GM12878 (cell line): ENCODE results near the gene TXNDC16. TPM values are rescaled to one million over a fixed set of nuclear protein-coding genes. Genes with fewer than 3 reads are reported as not detected.

Experiments used
- BCL3 ChIP-seq: IDR thresholded peaks from 2 replicates; pipeline ENCODE4 v1.6.1; 2011; ENCODE audit warnings: borderline replicate concordance, low read depth, mild to moderate bottlenecking, moderate library complexity, low read length; ENCODE audit not compliant: insufficient read depth, poor library complexity, severe bottlenecking
- BRCA1 ChIP-seq: IDR thresholded peaks from 2 replicates; pipeline ENCODE4 v1.6.1; 2011; ENCODE audit warnings: low read depth, low read length, improper control_type of control experiment
- CBFB ChIP-seq: IDR thresholded peaks from 2 replicates; pipeline ENCODE4 v1.6.1; 2016; ENCODE audit warnings: antibody characterized with exemption, low read depth
- CHD1 ChIP-seq: IDR thresholded peaks from 2 replicates; pipeline ENCODE4 v1.6.1; 2012; ENCODE audit warnings: low read depth, low read length, improper control_type of control experiment
- CHD2 ChIP-seq: IDR thresholded peaks from 2 replicates; pipeline ENCODE4 v1.6.1; 2011; ENCODE audit warnings: low read depth, low read length, improper control_type of control experiment, borderline replicate concordance
- CTCF ChIP-seq, 3 experiments: IDR thresholded peaks in 2 of 3; conservative IDR thresholded peaks in 1 of 3; 2 replicates each; pipeline ENCODE4 v1.5.1; 2011; ENCODE audit warnings: low read depth in 3 of 3, low read length in 3 of 3, mild to moderate bottlenecking in 3 of 3, control low read depth in 2 of 3, moderate library complexity in 2 of 3, inconsistent platforms in 1 of 3, mixed read lengths in 1 of 3; ENCODE audit not compliant: control insufficient read depth in 2 of 3, insufficient read depth in 1 of 3; ENCODE audit errors: extremely low read depth in 1 of 3
- ESRRA ChIP-seq: IDR thresholded peaks from 2 replicates; pipeline ENCODE4 v1.6.1; 2012; ENCODE audit warnings: mild to moderate bottlenecking, low read length, improper control_type of control experiment
- FOXK2 ChIP-seq: fragments of 450-650 bp; IDR thresholded peaks from 2 replicates; pipeline ENCODE4 v1.6.1; 2017; ENCODE audit warnings: mild to moderate bottlenecking, moderate library complexity
- GABPA ChIP-seq: IDR thresholded peaks from 2 replicates; pipeline ENCODE4 v1.6.1; 2014; ENCODE audit warnings: antibody characterized with exemption, low read depth, mild to moderate bottlenecking, inconsistent platforms
- HCFC1 ChIP-seq: fragments of 150-350 bp; IDR thresholded peaks from 2 replicates; pipeline ENCODE4 v1.6.1; 2014; ENCODE audit warnings: low read length
- HSF1 ChIP-seq: fragments of 150-350 bp; IDR thresholded peaks from 2 replicates; pipeline ENCODE4 v1.6.1; 2014; ENCODE audit warnings: mild to moderate bottlenecking, low read depth, low read length
- MLLT1 ChIP-seq: fragments of 450-650 bp; IDR thresholded peaks from 2 replicates; pipeline ENCODE4 v1.6.1; 2016; ENCODE audit warnings: mild to moderate bottlenecking
- MTA2 ChIP-seq: fragments of 450-650 bp; IDR thresholded peaks from 2 replicates; pipeline ENCODE4 v1.6.1; 2016; ENCODE audit warnings: low read depth, mild to moderate bottlenecking, moderate library complexity
- NR2C2 ChIP-seq: IDR thresholded peaks from 2 replicates; pipeline ENCODE4 v1.6.1; 2011; ENCODE audit warnings: borderline replicate concordance, low read depth; ENCODE audit not compliant: control insufficient read depth, insufficient read length
- POU2F2 ChIP-seq: IDR thresholded peaks from 3 replicates; pipeline ENCODE4 v1.6.1; 2011; ENCODE audit warnings: low read depth, mild to moderate bottlenecking, low read length, borderline replicate concordance
- SMAD1 ChIP-seq: fragments of 450-650 bp; IDR thresholded peaks from 2 replicates; pipeline ENCODE4 v1.6.1; 2018; ENCODE audit warnings: mild to moderate bottlenecking, low read depth; ENCODE audit not compliant: partially characterized antibody
- STAT1 ChIP-seq: fragments of 450-650 bp; conservative IDR thresholded peaks from 2 replicates; pipeline ENCODE4 v1.6.1; 2014; ENCODE audit warnings: antibody characterized with exemption, mild to moderate bottlenecking
- ZBTB40 ChIP-seq: fragments of 450-650 bp; IDR thresholded peaks from 2 replicates; pipeline ENCODE4 v1.6.1; 2016; ENCODE audit warnings: mild to moderate bottlenecking, moderate library complexity, borderline replicate concordance
- ZNF274 ChIP-seq: IDR thresholded peaks from one replicate; pipeline ENCODE4 v1.8.0; 2011; ENCODE audit not compliant: insufficient read length, insufficient read depth
- polyA plus RNA-seq, 11 experiments: library from polyadenylated mRNA; depleted of rRNA in 4 of 11; unstranded in 6 of 11; stranded (reverse) in 5 of 11; fragments of >200 nt; fragmentation: Nextera tagmentation in 4 of 11; fragmentation: Illumina TruSeq in 1 of 11; extraction: Ambion mirVana in 4 of 11; extraction: Trizol in 1 of 11; gene quantifications; 1 replicate in 1 of 11; 2 replicates in 10 of 11; pipeline versions ENCODE4 v1.2.1 to v1.2.3, GENCODE V29; 2011 to 2016; ENCODE audit warnings: inconsistent platforms in 2 of 11, missing spikeins in 2 of 11, low read depth in 1 of 11
- total RNA-seq, 4 experiments: library from RNA; depleted of rRNA in 3 of 4; stranded (reverse); fragments of >200 nt in 3 of 4; fragmentation: Illumina TruSeq in 1 of 4; extraction: Trizol in 1 of 4; gene quantifications; 2 replicates each; pipeline versions ENCODE4 v1.2.1 to v1.2.3, GENCODE V29; 2013 to 2021

The TXNDC16 gene
- total and polyA plus RNA-seq, 10 of the 15 experiments (the other 5 are each of a cell fraction or from before 2014, with no cell fraction given) = 1.2 to 7.9 (median 5.5) TPM

- TF ChIP-seq CTCF (IDR thresholded peaks at IDR 0.05 in 2 of 3, conservative IDR thresholded peaks at IDR 0.05 in 1 of 3; ENCODE audit: control insufficient read depth in 2 of 3, extremely low read depth in 1 of 3, insufficient read depth in 1 of 3, low read depth in 3 of 3, low read length in 3 of 3) = no peak
- no peak for TF ChIP-seq ESRRA
- no peak for TF ChIP-seq CHD1
- TF ChIP-seq BCL3 = no peak
- no peak for TF ChIP-seq SMAD1
- TF ChIP-seq ZBTB40 = no peak
- no peak for TF ChIP-seq ZNF274
- no peak for TF ChIP-seq MLLT1
- TF ChIP-seq POU2F2 = no peak
- no peak for TF ChIP-seq NR2C2
- no peak for TF ChIP-seq GABPA
- no peak for TF ChIP-seq BRCA1
- TF ChIP-seq MTA2 = no peak
- TF ChIP-seq HSF1 = no peak
- no peak for TF ChIP-seq CBFB
- TF ChIP-seq CHD2 = peak; percentile 94
- no peak; the same call in 1 of the 2 replicates for TF ChIP-seq HCFC1
- no peak for TF ChIP-seq FOXK2
- no peak for TF ChIP-seq STAT1
Observed at GRCh38 chr14:52552063-52552988, at the start of gene TXNDC16, which contains the start of gene GPR137C (continued).
